Calu3 (cell line): ENCODE data around the gene DGKI. TPM values are rescaled to one million over a fixed set of nuclear protein-coding genes. Genes with fewer than 3 reads are reported as not detected.
A peak's percentile ranks its signal among the peaks of the same experiment; 100 is the strongest.

ENCODE experiments used
- BruUV-seq: library from RNA; stranded (reverse); fragments of 400-500 nt; replicated peaks from 2 replicates; lab custom pipeline; 2021; lab: Mats Ljungman, UMichigan
- CTCF ChIA-PET: fragments of 300-600 bp; sonication (Branson Sonifier 250); formaldehyde crosslinking; loops from one replicate; lab custom pipeline; 2022; ENCODE audit warnings: antibody characterized with exemption; lab: Charles Lee
- DNase-seq: peaks from one replicate; pipeline ENCODE4 v3.0.0; 2022
- H3K27ac Mint-ChIP-seq: one replicate; pipeline ENCODE4 v1.8.0; 2022; ENCODE audit warnings: mixed read lengths; ENCODE audit not compliant: unreplicated experiment
- H3K27me3 Mint-ChIP-seq: one replicate; pipeline ENCODE4 v1.8.0; 2022; ENCODE audit warnings: mixed read lengths; ENCODE audit not compliant: unreplicated experiment
- H3K36me3 Mint-ChIP-seq: one replicate; pipeline ENCODE4 v1.8.0; 2022; ENCODE audit warnings: mild to moderate bottlenecking, moderate library complexity, mixed read lengths; ENCODE audit not compliant: insufficient read depth, unreplicated experiment
- H3K4me1 Mint-ChIP-seq: one replicate; pipeline ENCODE4 v1.8.0; 2022; ENCODE audit warnings: mild to moderate bottlenecking, low read depth, mixed read lengths; ENCODE audit not compliant: unreplicated experiment
- H3K4me3 Mint-ChIP-seq: one replicate; pipeline ENCODE4 v1.8.0; 2022; ENCODE audit warnings: mild to moderate bottlenecking, low read depth, moderate library complexity, mixed read lengths; ENCODE audit not compliant: unreplicated experiment
- H3K9me3 Mint-ChIP-seq: one replicate; pipeline ENCODE4 v1.8.0; 2022; ENCODE audit warnings: low read depth, mixed read lengths; ENCODE audit not compliant: unreplicated experiment
- CTCF ChIP-seq: fragments of 200-600 bp; IDR thresholded peaks from one replicate; pipeline ENCODE4 v1.8.0; 2022; ENCODE audit warnings: antibody characterized with exemption; ENCODE audit not compliant: unreplicated experiment
- intact Hi-C: fragments of 100-400 bp; cut with micrococcal nuclease; formaldehyde crosslinking; loops from one replicate; pipeline ENCODE4 v1.10.0; 2022; ENCODE audit not compliant: unreplicated experiment
- total RNA-seq: library from RNA; stranded (reverse); gene quantifications from 2 replicates; pipeline ENCODE4 v1.2.3, GENCODE V29; 2022

The DGKI gene
- total RNA-seq, 1 experiment from 2014 or later: not detected

GRCh38 chr7:137489880-137490279 is 356.9 kb downstream of the DGKI start:
- BruUV-seq: no TSS peak

DNA sequence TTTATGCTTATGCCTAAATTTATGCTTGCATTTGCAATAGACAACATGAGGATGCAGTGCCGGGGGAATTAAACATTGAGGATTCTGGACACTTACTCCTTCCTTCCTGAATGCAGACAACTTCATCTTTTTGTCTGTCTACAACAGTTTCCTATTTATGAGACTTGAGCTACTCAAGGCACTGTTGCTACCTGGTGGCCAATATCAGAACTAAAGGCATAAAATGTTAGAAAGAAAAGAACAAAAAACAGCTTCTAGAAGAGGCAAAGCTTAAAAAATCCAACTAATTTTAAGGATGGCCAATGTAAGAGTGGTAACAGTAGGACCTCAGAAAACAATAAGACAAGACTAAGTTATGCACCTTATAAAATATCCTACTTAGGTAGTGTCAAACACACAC is 358.7 kb downstream of the DGKI start:
- DNase-seq: no peak
- H3K4me3 Mint-ChIP-seq: no peak overlapping the region
- H3K27me3 Mint-ChIP-seq: no peaks in the 10 kb centered on the region
- intact Hi-C loops: no loop called here
- TF ChIP-seq CTCF: no peak
- no peaks in the 10 kb centered on the region for H3K36me3 Mint-ChIP-seq
- peaks cover 2% of the 10 kb centered on the region for H3K9me3 Mint-ChIP-seq
- no TSS peak for BruUV-seq
- no peak overlapping the region for H3K27ac Mint-ChIP-seq
- no peaks in the 10 kb centered on the region for H3K4me1 Mint-ChIP-seq
- CTCF ChIA-PET: no interaction called here

More at GRCh38 chr7:137489880-137490279, 356.9 kb downstream of the DGKI start:
- no peak for TF ChIP-seq CTCF
- no peaks in the 10 kb centered on the region for H3K36me3 Mint-ChIP-seq
- no peak for DNase-seq
- no peaks in the 10 kb centered on the region for H3K4me1 Mint-ChIP-seq
- H3K9me3 Mint-ChIP-seq: peaks cover 10% of the 10 kb centered on the region
- H3K27ac Mint-ChIP-seq: no peak overlapping the region
- CTCF ChIA-PET: no interaction called here
- H3K27me3 Mint-ChIP-seq: no peaks in the 10 kb centered on the region
- no peak overlapping the region for H3K4me3 Mint-ChIP-seq
- intact Hi-C loops: no loop called here

DNA sequence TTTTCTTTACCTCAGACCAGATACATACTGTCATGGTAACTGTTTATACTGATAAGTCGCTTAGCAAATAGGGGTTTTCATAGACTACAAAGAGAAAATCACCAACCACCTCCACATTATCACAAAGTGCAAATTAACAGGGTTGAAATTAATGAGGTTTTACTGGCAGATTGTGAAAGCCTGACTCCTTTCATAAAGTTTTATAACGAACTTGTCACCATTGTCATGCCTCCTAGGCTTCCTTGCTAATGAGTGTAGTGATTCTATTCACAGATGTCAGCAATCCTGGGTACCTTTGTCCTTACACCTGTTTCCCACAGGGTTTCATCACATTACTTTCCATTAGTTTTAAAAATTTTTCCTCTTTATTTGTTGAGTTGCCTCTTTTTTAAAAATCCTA is 361.0 kb downstream of the DGKI start:
- intact Hi-C loops: no loop called here
- CTCF ChIA-PET: no interaction called here

DNA sequence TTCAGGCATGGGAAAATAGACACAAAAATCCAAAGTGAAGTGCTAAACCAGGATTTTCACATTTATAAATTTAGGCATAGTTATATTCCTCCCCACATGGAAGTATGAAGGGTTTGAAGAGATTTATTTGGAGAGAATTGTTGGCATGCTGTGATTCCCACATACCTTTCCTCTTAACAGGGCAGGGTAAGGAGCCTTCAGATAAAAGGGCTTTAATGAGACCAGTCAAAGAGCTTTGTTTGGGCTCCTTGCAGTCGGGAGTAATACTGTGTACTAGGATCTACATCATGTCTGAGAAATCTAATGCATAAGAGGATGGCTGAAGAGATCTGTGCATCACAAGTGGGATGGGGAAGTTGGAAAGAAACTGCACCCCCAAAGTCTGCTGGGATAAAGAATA is 362.4 kb downstream of the DGKI start:
- H3K9me3 Mint-ChIP-seq: peaks cover 5% of the 10 kb centered on the region
- intact Hi-C loops: no loop called here
- no peak for DNase-seq
- H3K27ac Mint-ChIP-seq: no peak overlapping the region
- no peak overlapping the region for H3K4me3 Mint-ChIP-seq
- no TSS peak for BruUV-seq
- CTCF ChIA-PET: no interaction called here
- no peaks in the 10 kb centered on the region for H3K36me3 Mint-ChIP-seq
- no peaks in the 10 kb centered on the region for H3K4me1 Mint-ChIP-seq
- TF ChIP-seq CTCF: no peak
- no peaks in the 10 kb centered on the region for H3K27me3 Mint-ChIP-seq

More for the DNA sequence above, 361.0 kb downstream of the DGKI start:
- no peak for TF ChIP-seq CTCF
- no TSS peak for BruUV-seq
- DNase-seq: no peak
- no peaks in the 10 kb centered on the region for H3K4me1 Mint-ChIP-seq
- H3K4me3 Mint-ChIP-seq: no peak overlapping the region
- H3K36me3 Mint-ChIP-seq: no peaks in the 10 kb centered on the region
- no peaks in the 10 kb centered on the region for H3K27me3 Mint-ChIP-seq
- H3K27ac Mint-ChIP-seq: no peak overlapping the region
- H3K9me3 Mint-ChIP-seq: peaks cover 5% of the 10 kb centered on the region

DNA sequence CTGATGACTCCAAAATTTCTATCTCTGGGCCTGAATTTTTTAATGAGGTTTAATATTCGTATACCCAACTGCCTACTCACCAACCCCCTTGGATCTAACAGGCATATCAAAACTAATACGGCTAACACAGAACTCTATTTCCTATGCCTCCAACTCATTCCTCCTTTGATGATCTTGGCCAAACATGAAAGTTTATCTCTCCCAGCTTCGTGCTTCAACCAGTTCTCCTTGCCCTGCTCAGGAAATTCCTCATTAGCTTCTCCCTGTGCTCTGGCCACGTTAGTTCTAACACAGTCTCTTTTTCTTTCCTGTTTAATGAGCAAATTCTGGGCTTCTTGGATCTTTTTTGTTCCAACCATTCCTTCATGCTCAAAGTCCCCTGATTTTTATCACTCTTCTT is 364.3 kb downstream of the DGKI start:
- no TSS peak for BruUV-seq
- no peak for DNase-seq
- Mint-ChIP-seq H3K27me3 (no peaks in the 10 kb centered on the region), H3K27ac (peak overlapping the region; percentile 11), H3K4me3 (no peak overlapping the region), H3K4me1 (no peaks in the 10 kb centered on the region), H3K36me3 (no peaks in the 10 kb centered on the region), H3K9me3 (peaks cover 5% of the 10 kb centered on the region)
- TF ChIP-seq CTCF: no peak
- CTCF ChIA-PET: no interaction called here
- intact Hi-C loops: no loop called here
